Muscle layer of duodenum (tissue), 2 donors: ENCODE data around the gene STATH.
"Not testable (repeated sequence)": the region's sequence is repeated elsewhere in the genome, so short reads cannot be mapped to it uniquely, and the experiment has no call there.

Experiments used
- H3K27ac ChIP-seq: one replicate; pipeline ENCODE4 v1.7.0; 2013; ENCODE audit warnings: mild to moderate bottlenecking, low read length
- H3K27me3 ChIP-seq: one replicate; pipeline ENCODE4 v1.7.0; 2013; ENCODE audit warnings: low read depth, mild to moderate bottlenecking, control low read depth, low read length
- H3K36me3 ChIP-seq, 2 donors: one replicate each; pipeline ENCODE4 v1.7.0; 2013; ENCODE audit warnings: low read length in 2 of 2, control low read depth in 1 of 2, mild to moderate bottlenecking in 1 of 2; ENCODE audit not compliant: insufficient read depth in 2 of 2, control insufficient read depth in 1 of 2
- H3K4me1 ChIP-seq, 2 donors: one replicate each; pipeline ENCODE4 v1.7.0; 2013; ENCODE audit warnings: low read length in 2 of 2, mild to moderate bottlenecking in 2 of 2, control low read depth in 1 of 2, moderate library complexity in 1 of 2; ENCODE audit not compliant: insufficient read depth in 2 of 2, control insufficient read depth in 1 of 2
- H3K4me3 ChIP-seq, 2 donors: one replicate each; pipeline ENCODE4 v1.7.0; 2013; ENCODE audit warnings: low read length in 2 of 2, low read depth in 1 of 2, mild to moderate bottlenecking in 1 of 2
- H3K9me3 ChIP-seq, 2 donors: one replicate each; pipeline ENCODE4 v1.7.0; 2013; ENCODE audit warnings: low read length in 2 of 2, control low read depth in 1 of 2, mild to moderate bottlenecking in 1 of 2; ENCODE audit not compliant: control insufficient read depth in 1 of 2
- donor health status: healthy.

The STATH gene

GRCh38 chr4:70000711-70001110 is 4.9 kb downstream of the STATH start:
- no peaks in the 10 kb centered on the region for H3K36me3 ChIP-seq

GRCh38 chr4:70002507-70002906 is 6.7 kb downstream of the STATH start:
- Histone ChIP-seq H3K36me3 (no peaks in the 10 kb centered on the region), H3K27me3 (no peaks in the 10 kb centered on the region), H3K27ac (no peak overlapping the region), H3K4me3 (no peak overlapping the region), H3K9me3 (no peaks in the 10 kb centered on the region), H3K4me1 (no peaks in the 10 kb centered on the region)

More at GRCh38 chr4:70000711-70001110, 4.9 kb downstream of the STATH start:
- H3K27me3 ChIP-seq = no peaks in the 10 kb centered on the region
- H3K27ac ChIP-seq = no peak overlapping the region
- H3K9me3 ChIP-seq = no peaks in the 10 kb centered on the region
- no peak overlapping the region for H3K4me3 ChIP-seq
- H3K4me1 ChIP-seq = no peaks in the 10 kb centered on the region

GRCh38 chr4:70008771-70009170 is 13.0 kb downstream of the STATH start:
- H3K27ac ChIP-seq = no peak overlapping the region
- no peaks in the 10 kb centered on the region for H3K36me3 ChIP-seq
- H3K4me3 ChIP-seq = no peak overlapping the region
- no peaks in the 10 kb centered on the region for H3K4me1 ChIP-seq
- H3K27me3 ChIP-seq = no peaks in the 10 kb centered on the region
- H3K9me3 ChIP-seq = no peaks in the 10 kb centered on the region

GRCh38 chr4:70019006-70019405 is 23.2 kb downstream of the STATH start:
- not testable (repeated sequence) for H3K27ac ChIP-seq, H3K27me3 ChIP-seq, H3K4me3 ChIP-seq, H3K9me3 ChIP-seq, H3K36me3 ChIP-seq, H3K4me1 ChIP-seq

- no peaks in the 10 kb centered on the region for H3K27me3 ChIP-seq
- H3K36me3 ChIP-seq = no peaks in the 10 kb centered on the region
- H3K9me3 ChIP-seq = no peaks in the 10 kb centered on the region
- H3K4me3 ChIP-seq = no peak overlapping the region
- no peaks in the 10 kb centered on the region for H3K4me1 ChIP-seq
- H3K27ac ChIP-seq = no peak overlapping the region
Observed at GRCh38 chr4:70023218-70023617, 27.5 kb downstream of the STATH start.

GRCh38 chr4:70027011-70027410 is 31.2 kb downstream of the STATH start:
- Histone ChIP-seq H3K36me3 (no peaks in the 10 kb centered on the region), H3K4me1 (no peaks in the 10 kb centered on the region), H3K9me3 (no peaks in the 10 kb centered on the region), H3K4me3 (no peak overlapping the region), H3K27ac (no peak overlapping the region), H3K27me3 (no peaks in the 10 kb centered on the region)

GRCh38 chr4:70028159-70028558 is 32.4 kb downstream of the STATH start, which contains the start of gene HTN3:
Gene HTN3, plus strand, starts transcription at chr4:70028459. Its CDS starts 2,282 bp downstream, at chr4:70030741.
- not testable (repeated sequence) for H3K36me3 ChIP-seq, H3K4me1 ChIP-seq, H3K27me3 ChIP-seq, H3K27ac ChIP-seq, H3K4me3 ChIP-seq, H3K9me3 ChIP-seq

- not testable (repeated sequence) for H3K4me1 ChIP-seq, H3K36me3 ChIP-seq, H3K27me3 ChIP-seq, H3K9me3 ChIP-seq, H3K4me3 ChIP-seq, H3K27ac ChIP-seq
Observed at GRCh38 chr4:70037559-70037958, 41.8 kb downstream of the STATH start.

- H3K4me1 ChIP-seq, H3K4me3 ChIP-seq, H3K9me3 ChIP-seq, H3K27me3 ChIP-seq, H3K36me3 ChIP-seq, H3K27ac ChIP-seq: not testable (repeated sequence)
Observed at GRCh38 chr4:70039928-70040327, 44.2 kb downstream of the STATH start.

- Histone ChIP-seq H3K36me3 (no peaks in the 10 kb centered on the region), H3K4me1 (no peaks in the 10 kb centered on the region), H3K27me3 (no peaks in the 10 kb centered on the region), H3K27ac (no peak overlapping the region), H3K9me3 (peaks cover 0 to 2% of the 10 kb centered on the region in 2 donors), H3K4me3 (no peak overlapping the region)
Observed at GRCh38 chr4:70041652-70042286, 46.0 kb downstream of the STATH start.

- not testable (repeated sequence) for H3K36me3 ChIP-seq, H3K27ac ChIP-seq, H3K4me3 ChIP-seq, H3K4me1 ChIP-seq, H3K9me3 ChIP-seq, H3K27me3 ChIP-seq
Observed at GRCh38 chr4:70050138-70050537, 54.4 kb downstream of the STATH start, which contains the start of gene HTN1. Gene HTN1, plus strand, starts transcription at chr4:70050438. Its CDS starts 2,639 bp downstream, at chr4:70053077.
